ENCODE data around the gene RAPH1. TPM values are rescaled to one million over a fixed set of nuclear protein-coding genes. Genes with fewer than 3 reads are reported as not detected.

The RAPH1 gene
- total RNA-seq, 1 experiment from 2014 or later: 7.0 TPM

DNA sequence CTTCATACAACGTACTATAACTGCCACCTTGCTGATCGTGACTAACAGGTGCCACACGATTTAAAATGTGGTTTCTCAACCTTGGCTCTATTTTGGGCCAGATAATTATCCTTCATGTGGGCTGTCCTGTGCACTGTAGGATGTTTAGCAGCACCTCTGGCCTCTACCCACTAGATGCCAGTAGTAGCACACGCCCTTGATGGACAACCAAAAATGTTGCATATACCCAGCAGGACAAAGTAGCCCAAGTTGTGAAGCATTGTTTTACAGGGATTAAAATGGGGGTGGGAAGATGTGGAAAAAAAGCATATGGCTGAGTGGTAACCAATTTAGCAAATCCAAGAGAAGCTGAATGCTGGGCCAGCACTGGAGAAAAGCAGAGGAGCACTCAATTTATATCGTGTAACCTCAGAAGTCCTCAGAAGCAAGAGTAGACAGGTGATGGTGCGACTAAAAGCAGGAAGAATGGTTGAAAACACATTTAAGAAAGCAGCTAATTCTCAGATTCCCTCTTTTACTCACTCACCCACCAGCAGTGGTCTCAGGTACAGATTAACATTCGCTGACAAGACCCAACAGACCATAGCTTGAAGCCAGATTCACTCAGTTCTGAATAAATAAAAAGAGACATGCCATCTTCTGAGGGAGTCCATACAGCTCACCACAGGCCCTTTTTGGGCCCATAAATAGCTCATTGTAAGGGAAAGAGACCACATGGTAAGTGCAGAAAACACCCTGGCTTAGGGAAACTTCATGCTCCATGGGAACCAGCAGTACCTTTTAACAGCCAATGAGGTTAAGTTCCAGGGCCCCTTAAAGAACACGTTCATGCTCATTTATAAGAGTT is 50.6 kb downstream of the RAPH1 start:
- no TSS peak for BruUV-seq (replicated peaks)
- H3K27me3 ChIP-seq (ENCODE audit: low read length): no peaks in the 10 kb centered on the region
- ChIA-PET POLR2A (ENCODE audit: unreplicated experiment) (no interaction called here), CTCF (interaction anchor here (0.8 kb wide), 1 partner anchor 327 kb away, joined by 4 read pairs; no protein-coding TSS in a partner anchor)
- no peaks in the 10 kb centered on the region for H3K9me3 ChIP-seq (ENCODE audit: low read length)
- no peak overlapping the region for H3K9ac ChIP-seq (ENCODE audit: low read length)
- no peak overlapping the region for H3K27ac ChIP-seq (ENCODE audit: low read length)
- H3K9me2 ChIP-seq (replicated peaks; ENCODE audit: low read length): no peaks in the 10 kb centered on the region
- H3K79me2 ChIP-seq (ENCODE audit: low read length): no peaks in the 10 kb centered on the region
- H3K36me3 ChIP-seq (ENCODE audit: low read depth, low read length): peaks cover 1% of the 10 kb centered on the region; the same call in 1 of the 2 replicates
- peak; percentile 72 for DNase-seq
- peak; percentile 98 for ATAC-seq
- TF ChIP-seq EZH2phosphoT487 (IDR thresholded peaks at IDR 0.05; ENCODE audit: borderline replicate concordance, low read length): no peak
- peak; percentile 90 for TF ChIP-seq CTCF (conservative IDR thresholded peaks at IDR 0.05; ENCODE audit: low read depth, low read length)
- no peak for TF ChIP-seq EZH2 (IDR thresholded peaks at IDR 0.05; ENCODE audit: low read length, unreplicated experiment)
- intact Hi-C loops (cut with micrococcal nuclease): loop anchor here (1.0 kb wide), 3 partner anchors 167 to 425 kb away; no protein-coding TSS in a partner anchor
- no peak overlapping the region for H2AFZ ChIP-seq (ENCODE audit: low read length)
- no peaks in the 10 kb centered on the region; the same call in 1 of the 2 replicates for H3K4me1 ChIP-seq (ENCODE audit: insufficient read depth, low read length)
- H3K4me2 ChIP-seq (ENCODE audit: low read length): no peak overlapping the region
- H3K4me3 ChIP-seq (ENCODE audit: low read length): no peak overlapping the region
- H3F3A ChIP-seq (ENCODE audit: low read length, unreplicated experiment): no peaks in the 10 kb centered on the region
- H4K20me1 ChIP-seq (ENCODE audit: low read length): no peaks in the 10 kb centered on the region

DNA sequence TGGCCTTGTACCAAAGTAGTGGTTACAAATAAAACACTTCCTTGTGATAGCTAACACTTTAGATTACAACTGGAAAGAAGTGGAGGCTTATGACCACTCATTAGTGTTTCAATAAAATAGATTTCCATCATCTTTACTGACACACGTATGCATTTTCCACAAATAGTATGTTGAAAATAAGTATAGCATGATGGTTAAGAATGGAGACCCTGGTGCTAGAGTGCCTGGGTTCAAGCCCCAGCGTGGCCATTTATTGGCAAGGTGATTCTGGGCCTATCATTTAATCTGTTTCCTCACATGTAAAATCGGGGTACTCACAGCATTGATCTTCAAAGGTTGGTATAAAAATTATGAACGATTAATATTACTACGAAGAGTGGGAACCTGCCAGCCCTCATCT is 54.5 kb downstream of the RAPH1 start:
- POLR2A ChIA-PET (ENCODE audit: unreplicated experiment): no interaction called here
- no peak for ATAC-seq

More for the DNA sequence above, 54.5 kb downstream of the RAPH1 start:
- no peak for DNase-seq
- intact Hi-C loops (cut with micrococcal nuclease): no loop called here
- Histone ChIP-seq H3K9me3 (ENCODE audit: low read length) (no peaks in the 10 kb centered on the region), H2AFZ (ENCODE audit: low read length) (no peak overlapping the region), H3K9me2 (replicated peaks; ENCODE audit: low read length) (no peaks in the 10 kb centered on the region), H3K9ac (ENCODE audit: low read length) (no peak overlapping the region), H3K36me3 (ENCODE audit: low read depth, low read length) (no peaks in the 10 kb centered on the region), H3K27ac (ENCODE audit: low read length) (no peak overlapping the region), H3K27me3 (ENCODE audit: low read length) (no peaks in the 10 kb centered on the region), H3K4me1 (ENCODE audit: insufficient read depth, low read length) (no peaks in the 10 kb centered on the region), H3K4me3 (ENCODE audit: low read length) (no peak overlapping the region), H3F3A (ENCODE audit: low read length, unreplicated experiment) (no peaks in the 10 kb centered on the region), H4K20me1 (ENCODE audit: low read length) (no peaks in the 10 kb centered on the region), H3K4me2 (ENCODE audit: low read length) (no peak overlapping the region), H3K79me2 (ENCODE audit: low read length) (no peaks in the 10 kb centered on the region)
- TF ChIP-seq CTCF (conservative IDR thresholded peaks at IDR 0.05; ENCODE audit: low read depth, low read length) (no peak), EZH2phosphoT487 (IDR thresholded peaks at IDR 0.05; ENCODE audit: borderline replicate concordance, low read length) (no peak), EZH2 (IDR thresholded peaks at IDR 0.05; ENCODE audit: low read length, unreplicated experiment) (no peak)
- no TSS peak for BruUV-seq (replicated peaks)
- CTCF ChIA-PET: no interaction called here
